H9 (cell line): ENCODE data around the gene COL23A1. TPM values are rescaled to one million over a fixed set of nuclear protein-coding genes. Genes with fewer than 3 reads are reported as not detected.

ENCODE experiments used
- DNase-seq: peaks from one replicate; pipeline ENCODE4 v3.0.0-alpha.2; 2017
- H2AFZ ChIP-seq: one replicate; pipeline ENCODE4 v1.6.1; 2013; ENCODE audit warnings: mild to moderate bottlenecking, low read length, control low read depth, moderate library complexity
- H2AK5ac ChIP-seq: 2 replicates; pipeline ENCODE4 v1.6.1; 2013; ENCODE audit warnings: low read length, control low read depth, mixed read lengths; ENCODE audit not compliant: insufficient read length
- H2BK120ac ChIP-seq: one replicate; pipeline ENCODE4 v1.6.1; 2013; ENCODE audit warnings: low read depth, mild to moderate bottlenecking, low read length, control low read depth, inconsistent platforms; ENCODE audit not compliant: poor library complexity, severe bottlenecking
- H2BK12ac ChIP-seq: 2 replicates; pipeline ENCODE4 v1.6.1; 2013; ENCODE audit warnings: low read length, control low read depth, mixed read lengths, low read depth; ENCODE audit not compliant: insufficient read length
- H2BK15ac ChIP-seq: 2 replicates; pipeline ENCODE4 v1.6.1; 2013; ENCODE audit warnings: low read depth, low read length, control low read depth
- H2BK20ac ChIP-seq: one replicate; pipeline ENCODE4 v1.6.1; 2013; ENCODE audit warnings: low read depth, mild to moderate bottlenecking, low read length, control low read depth, inconsistent platforms; ENCODE audit not compliant: poor library complexity, severe bottlenecking
- H2BK5ac ChIP-seq: 2 replicates; pipeline ENCODE4 v1.6.1; 2013; ENCODE audit warnings: low read length, control low read depth, mixed read lengths; ENCODE audit not compliant: insufficient read length
- H3K14ac ChIP-seq: 2 replicates; pipeline ENCODE4 v1.6.1; 2013; ENCODE audit warnings: low read length, control low read depth; ENCODE audit not compliant: insufficient read depth
- H3K18ac ChIP-seq: 2 replicates; pipeline ENCODE4 v1.6.1; 2013; ENCODE audit warnings: low read depth, mild to moderate bottlenecking, mixed read lengths, low read length, control low read depth; ENCODE audit not compliant: insufficient read length
- H3K23ac ChIP-seq: 2 replicates; pipeline ENCODE4 v1.6.1; 2013; ENCODE audit warnings: low read length, control low read depth, mixed read lengths, low read depth; ENCODE audit not compliant: insufficient read length
- H3K23me2 ChIP-seq: 2 replicates; pipeline ENCODE4 v1.6.1; 2013; ENCODE audit warnings: low read depth, mild to moderate bottlenecking, mixed read lengths, low read length, control low read depth; ENCODE audit not compliant: insufficient read length, poor library complexity, severe bottlenecking
- H3K27ac ChIP-seq: 2 replicates; pipeline ENCODE4 v1.5.1; 2013; ENCODE audit warnings: low read length, control low read depth, mixed read lengths, low read depth; ENCODE audit not compliant: insufficient read length
- H3K27me3 ChIP-seq: 2 replicates; pipeline ENCODE4 v1.6.1; 2013; ENCODE audit warnings: low read length, control low read depth, inconsistent platforms; ENCODE audit not compliant: insufficient read depth
- H3K4ac ChIP-seq: 2 replicates; pipeline ENCODE4 v1.6.1; 2013; ENCODE audit warnings: low read depth, mild to moderate bottlenecking, control low read depth, inconsistent platforms, low read length, moderate library complexity
- H3K4me1 ChIP-seq: 2 replicates; pipeline ENCODE4 v1.6.1; 2013; ENCODE audit warnings: low read length, control low read depth, inconsistent platforms; ENCODE audit not compliant: insufficient read depth
- H3K4me2 ChIP-seq: 2 replicates; pipeline ENCODE4 v1.6.1; 2013; ENCODE audit warnings: low read length, control low read depth, mixed read lengths; ENCODE audit not compliant: insufficient read length, insufficient read depth
- H3K56ac ChIP-seq: 2 replicates; pipeline ENCODE4 v1.6.1; 2013; ENCODE audit warnings: low read depth, mild to moderate bottlenecking, mixed read lengths, low read length, control low read depth; ENCODE audit not compliant: insufficient read length
- H3K79me1 ChIP-seq: 2 replicates; pipeline ENCODE4 v1.6.1; 2013; ENCODE audit warnings: low read depth, mild to moderate bottlenecking, moderate library complexity, low read length, control low read depth, inconsistent platforms; ENCODE audit not compliant: insufficient read depth, poor library complexity, severe bottlenecking
- H3K79me2 ChIP-seq: 2 replicates; pipeline ENCODE4 v1.6.1; 2013; ENCODE audit warnings: low read length, control low read depth, inconsistent platforms; ENCODE audit not compliant: insufficient read depth
- H3K9ac ChIP-seq: 2 replicates; pipeline ENCODE4 v1.6.1; 2013; ENCODE audit warnings: low read length, control low read depth, mixed read lengths; ENCODE audit not compliant: insufficient read length; ENCODE audit errors: extremely low read depth
- H3K9me3 ChIP-seq: one replicate; pipeline ENCODE4 v1.6.1; 2013; ENCODE audit warnings: low read depth, low read length, inconsistent platforms; ENCODE audit not compliant: control insufficient read depth
- H3T11ph ChIP-seq: one replicate; pipeline ENCODE4 v1.6.1; 2013; ENCODE audit warnings: mild to moderate bottlenecking, low read length, control low read depth, inconsistent platforms
- H4K20me1 ChIP-seq: one replicate; pipeline ENCODE4 v1.6.1; 2013; ENCODE audit not compliant: control insufficient read depth, insufficient read length, insufficient read depth
- H4K5ac ChIP-seq: 2 replicates; pipeline ENCODE4 v1.6.1; 2013; ENCODE audit warnings: low read depth, mild to moderate bottlenecking, mixed read lengths, low read length, control low read depth; ENCODE audit not compliant: insufficient read length
- H4K8ac ChIP-seq: replicated peaks from 2 replicates; pipeline ENCODE4 v1.6.1; 2013; ENCODE audit warnings: low read length, control low read depth, mixed read lengths, low read depth; ENCODE audit not compliant: insufficient read length
- H4K91ac ChIP-seq: 2 replicates; pipeline ENCODE4 v1.6.1; 2013; ENCODE audit warnings: low read depth, mild to moderate bottlenecking, moderate library complexity, mixed read lengths, low read length, control low read depth; ENCODE audit not compliant: insufficient read length
- H3K27ac Mint-ChIP-seq, 3 experiments: 2 replicates in 2 of 3; 3 replicates in 1 of 3; pipeline ENCODE4 v1.8.0; 2020 to 2021; ENCODE audit warnings: mixed read lengths in 3 of 3, mild to moderate bottlenecking in 1 of 3, moderate library complexity in 1 of 3
- H3K27me3 Mint-ChIP-seq: 2 replicates; pipeline ENCODE4 v1.8.0; 2021; ENCODE audit warnings: low read depth, mild to moderate bottlenecking, moderate library complexity, mixed read lengths
- H3K36me3 Mint-ChIP-seq, 3 experiments: 2 replicates in 2 of 3; 3 replicates in 1 of 3; pipeline ENCODE4 v1.8.0; 2020 to 2021; ENCODE audit warnings: low read depth in 3 of 3, mixed read lengths in 3 of 3; ENCODE audit not compliant: insufficient read depth in 1 of 3
- H3K4me1 Mint-ChIP-seq, 2 experiments: 2 replicates each; pipeline ENCODE4 v1.8.0; 2020; ENCODE audit warnings: mixed read lengths in 2 of 2
- H3K4me3 Mint-ChIP-seq, 2 experiments: 2 replicates in 1 of 2; 3 replicates in 1 of 2; pipeline ENCODE4 v1.8.0; 2020 to 2021; ENCODE audit warnings: mild to moderate bottlenecking in 2 of 2, mixed read lengths in 2 of 2, moderate library complexity in 1 of 2
- H3K9me3 Mint-ChIP-seq, 2 experiments: 2 replicates in 1 of 2; 3 replicates in 1 of 2; pipeline ENCODE4 v1.8.0; 2020; ENCODE audit warnings: mild to moderate bottlenecking in 2 of 2, mixed read lengths in 2 of 2, moderate library complexity in 1 of 2
- WGBS: extraction: QIAGEN DNeasy Blood & Tissue Kit; methylation state at CpG from one replicate; pipeline ENCODE4 v1.1.7; 2013; ENCODE audit warnings: missing lambda C conversion rate, low lambda C conversion rate, mixed read lengths; ENCODE audit not compliant: insufficient read length; ENCODE audit errors: extremely low coverage; 5-methylcytosine and 5-hydroxymethylcytosine counted together
- total RNA-seq: library from RNA; stranded (reverse); gene quantifications from 2 replicates; pipeline ENCODE4 v1.2.1, GENCODE V29; 2021
- TF ChIP-seq, protein P1 (sequence below): fragments of 200-600 bp; sonication (generic); conservative IDR thresholded peaks from 3 replicates; pipeline ENCODE4 v1.8.0; 2021; ENCODE audit warnings: antibody characterized with exemption, mild to moderate bottlenecking

The COL23A1 gene
- total RNA-seq, 1 experiment from 2014 or later: 2.6 TPM

DNA sequence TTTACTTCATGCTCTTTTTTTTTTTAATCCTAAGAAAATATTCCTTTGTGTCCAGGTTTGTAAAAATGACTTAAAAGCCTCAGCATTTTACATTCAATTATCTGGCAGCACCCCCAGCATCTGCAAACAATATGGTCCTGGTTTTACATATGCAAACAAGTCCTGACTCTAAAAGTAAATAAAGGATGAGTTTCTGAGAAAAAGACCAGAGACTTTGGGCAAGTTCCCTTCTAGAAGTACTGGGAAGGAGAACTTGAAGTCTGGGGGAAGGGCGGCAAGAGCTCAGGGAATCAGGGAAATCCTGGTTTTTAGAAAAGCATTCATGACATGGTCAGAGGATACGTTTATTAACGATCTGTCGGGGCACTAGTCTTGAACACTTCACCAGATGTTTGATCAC is 25.8 kb downstream of the COL23A1 start:
- no peak overlapping the region for H4K5ac ChIP-seq
- H3K23ac ChIP-seq: no peak overlapping the region
- no peak overlapping the region for H3K27ac ChIP-seq
- peaks cover 40 to 48% of the 10 kb centered on the region in 2 experiments for H3K4me1 Mint-ChIP-seq
- H3K4me2 ChIP-seq: peak overlapping the region; percentile 19
- peak overlapping the region; percentile 12 to 69; a peak in 3 of 5 replicates for H3K4me3 Mint-ChIP-seq
- H3K9ac ChIP-seq: no peak overlapping the region
- H3K27ac Mint-ChIP-seq: peak overlapping the region in 2 of 3 experiments; percentile 76 to 80; a peak in 4 of 7 replicates
- H3K36me3 Mint-ChIP-seq: peaks cover 2 to 6% (median 3%) of the 10 kb centered on the region in 3 experiments; a peak in 5 of 7 replicates
- H4K91ac ChIP-seq: no peak overlapping the region
- TF ChIP-seq, protein P1, sequence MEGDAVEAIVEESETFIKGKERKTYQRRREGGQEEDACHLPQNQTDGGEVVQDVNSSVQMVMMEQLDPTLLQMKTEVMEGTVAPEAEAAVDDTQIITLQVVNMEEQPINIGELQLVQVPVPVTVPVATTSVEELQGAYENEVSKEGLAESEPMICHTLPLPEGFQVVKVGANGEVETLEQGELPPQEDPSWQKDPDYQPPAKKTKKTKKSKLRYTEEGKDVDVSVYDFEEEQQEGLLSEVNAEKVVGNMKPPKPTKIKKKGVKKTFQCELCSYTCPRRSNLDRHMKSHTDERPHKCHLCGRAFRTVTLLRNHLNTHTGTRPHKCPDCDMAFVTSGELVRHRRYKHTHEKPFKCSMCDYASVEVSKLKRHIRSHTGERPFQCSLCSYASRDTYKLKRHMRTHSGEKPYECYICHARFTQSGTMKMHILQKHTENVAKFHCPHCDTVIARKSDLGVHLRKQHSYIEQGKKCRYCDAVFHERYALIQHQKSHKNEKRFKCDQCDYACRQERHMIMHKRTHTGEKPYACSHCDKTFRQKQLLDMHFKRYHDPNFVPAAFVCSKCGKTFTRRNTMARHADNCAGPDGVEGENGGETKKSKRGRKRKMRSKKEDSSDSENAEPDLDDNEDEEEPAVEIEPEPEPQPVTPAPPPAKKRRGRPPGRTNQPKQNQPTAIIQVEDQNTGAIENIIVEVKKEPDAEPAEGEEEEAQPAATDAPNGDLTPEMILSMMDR: no peak
- H3K23me2 ChIP-seq: no peaks in the 10 kb centered on the region
- H3K14ac ChIP-seq: no peak overlapping the region
- peaks cover 26% of the 10 kb centered on the region for H3K27me3 Mint-ChIP-seq
- H3K79me1 ChIP-seq: no peaks in the 10 kb centered on the region
- H2AFZ ChIP-seq: no peak overlapping the region
- no peak overlapping the region for H3K18ac ChIP-seq
- no peak overlapping the region for H3T11ph ChIP-seq
- H2BK15ac ChIP-seq: no peak overlapping the region
- H2AK5ac ChIP-seq: no peak overlapping the region
- H3K27me3 ChIP-seq: no peaks in the 10 kb centered on the region
- no CpG with 5 or more reads among the region's 4 CpGs for WGBS
- peaks cover 0 to 3% of the 10 kb centered on the region in 2 experiments; a peak in 2 of 5 replicates for H3K9me3 Mint-ChIP-seq
- H3K79me2 ChIP-seq: no peaks in the 10 kb centered on the region
- no peak overlapping the region for H2BK12ac ChIP-seq
- H4K20me1 ChIP-seq: no peaks in the 10 kb centered on the region
- no peak overlapping the region for H2BK5ac ChIP-seq
- H3K56ac ChIP-seq: no peak overlapping the region
- H4K8ac ChIP-seq: no peak overlapping the region
- no peak overlapping the region for H3K4ac ChIP-seq
- no peak for DNase-seq
- no peaks in the 10 kb centered on the region for H3K9me3 ChIP-seq
- H2BK120ac ChIP-seq: no peak overlapping the region
- no peak overlapping the region for H2BK20ac ChIP-seq
- peaks cover 8% of the 10 kb centered on the region for H3K4me1 ChIP-seq
